ENCODE measurements around the gene PALM3. TPM values are rescaled to one million over a fixed set of nuclear protein-coding genes. Genes with fewer than 3 reads are reported as not detected.
"Not testable (repeated sequence)": the region's sequence is repeated elsewhere in the genome, so short reads cannot be mapped to it uniquely, and the experiment has no call there.

PALM3 gene
- total RNA-seq, 2 experiments from 2014 or later, result 0.25 TPM; not detected in 1

DNA sequence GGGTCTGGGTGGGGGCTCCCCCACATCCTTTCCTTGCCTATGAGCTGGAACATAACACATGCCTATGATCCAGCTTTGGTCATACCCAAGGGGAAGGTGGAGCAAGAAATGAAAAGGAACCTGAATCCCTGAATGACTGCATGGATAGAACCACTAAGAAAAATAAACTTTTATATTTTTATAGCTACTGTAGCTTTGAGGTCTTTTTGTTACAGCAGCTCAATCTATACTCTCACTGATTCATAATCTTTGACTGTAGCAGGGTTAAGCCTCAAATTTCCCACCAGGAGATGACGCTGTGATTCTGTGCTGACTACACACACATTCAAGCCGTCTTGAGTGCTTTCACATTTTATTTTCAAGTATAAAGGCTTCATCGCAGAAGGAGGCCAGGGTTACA, 8.8 kb downstream of the PALM3 start:
- Mint-ChIP-seq H3K4me1 (ENCODE audit: low read depth) (peaks cover 16% of the 10 kb centered on the region), H3K27me3 (peaks cover 5% of the 10 kb centered on the region), H3K4me3 (no peak overlapping the region), H3K9me3 (no peaks in the 10 kb centered on the region), H3K36me3 (ENCODE audit: low read depth) (peaks cover 57% of the 10 kb centered on the region), H3K27ac (peak overlapping the region; percentile 27)
- ATAC-seq (ENCODE audit: poor library complexity) (no peak), DNase-seq (no peak)
- intact Hi-C loops (cut with DNase I, micrococcal nuclease), result no loop called here
- POLR2A ChIA-PET, result interaction anchor here (0.8 to 1.2 kb wide), 5 partner anchors 21 to 171 kb away, joined by 3 to 4 read pairs (median 4); partner anchors contain the start of genes ASF1B and IL27RA
- TF ChIP-seq, protein P1, sequence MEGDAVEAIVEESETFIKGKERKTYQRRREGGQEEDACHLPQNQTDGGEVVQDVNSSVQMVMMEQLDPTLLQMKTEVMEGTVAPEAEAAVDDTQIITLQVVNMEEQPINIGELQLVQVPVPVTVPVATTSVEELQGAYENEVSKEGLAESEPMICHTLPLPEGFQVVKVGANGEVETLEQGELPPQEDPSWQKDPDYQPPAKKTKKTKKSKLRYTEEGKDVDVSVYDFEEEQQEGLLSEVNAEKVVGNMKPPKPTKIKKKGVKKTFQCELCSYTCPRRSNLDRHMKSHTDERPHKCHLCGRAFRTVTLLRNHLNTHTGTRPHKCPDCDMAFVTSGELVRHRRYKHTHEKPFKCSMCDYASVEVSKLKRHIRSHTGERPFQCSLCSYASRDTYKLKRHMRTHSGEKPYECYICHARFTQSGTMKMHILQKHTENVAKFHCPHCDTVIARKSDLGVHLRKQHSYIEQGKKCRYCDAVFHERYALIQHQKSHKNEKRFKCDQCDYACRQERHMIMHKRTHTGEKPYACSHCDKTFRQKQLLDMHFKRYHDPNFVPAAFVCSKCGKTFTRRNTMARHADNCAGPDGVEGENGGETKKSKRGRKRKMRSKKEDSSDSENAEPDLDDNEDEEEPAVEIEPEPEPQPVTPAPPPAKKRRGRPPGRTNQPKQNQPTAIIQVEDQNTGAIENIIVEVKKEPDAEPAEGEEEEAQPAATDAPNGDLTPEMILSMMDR (IDR thresholded peaks at IDR 0.05), result no peak
- peaks cover 3 to 4% of the 10 kb centered on the region in 2 experiments for H3K27me3 ChIP-seq (ENCODE audit: control insufficient read depth in 1 of 2, insufficient read depth in 2 of 2, low read length in 2 of 2)
- peaks cover 0 to 14% of the 10 kb centered on the region in 2 experiments for H3K9me3 ChIP-seq (ENCODE audit: control insufficient read depth in 1 of 2, insufficient read depth in 1 of 2, low read length in 2 of 2)
- peaks cover 45% of the 10 kb centered on the region for H3K36me3 ChIP-seq (ENCODE audit: insufficient read depth, low read length)
- H3K4me3 ChIP-seq (ENCODE audit: low read length), result no peak overlapping the region
- no peak overlapping the region for H3K27ac ChIP-seq (ENCODE audit: low read depth in 1 of 2, low read length in 2 of 2)
- CTCF ChIA-PET, result interaction anchor here (0.8 to 1.4 kb wide), 3 partner anchors 19 to 93 kb away, joined by 3 to 4 read pairs (median 3); no protein-coding TSS in a partner anchor
- peaks cover 17% of the 10 kb centered on the region for H3K4me1 ChIP-seq (ENCODE audit: insufficient read depth, low read length)

DNA sequence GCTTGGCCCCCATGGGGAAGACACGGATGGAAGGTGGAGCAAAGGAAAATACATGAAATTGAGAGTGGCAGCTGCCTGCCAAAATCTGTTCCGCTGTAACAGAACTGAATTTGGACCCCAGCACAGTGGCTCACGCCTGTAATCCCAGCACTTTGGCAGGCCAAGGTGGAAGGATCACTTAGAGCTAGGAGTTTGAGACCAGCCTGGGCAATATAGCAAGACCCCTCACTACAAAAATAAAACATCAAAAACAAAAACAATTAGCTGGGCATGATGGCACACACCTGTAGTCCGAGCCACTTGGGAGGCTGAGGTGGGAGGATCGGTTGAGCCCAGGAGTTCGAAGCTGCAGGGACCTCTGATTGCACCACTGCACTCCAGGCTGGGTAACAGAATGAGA, 9.4 kb downstream of the PALM3 start:
- no peaks in the 10 kb centered on the region for H3K27me3 ChIP-seq (ENCODE audit: control insufficient read depth in 1 of 2, insufficient read depth in 2 of 2, low read length in 2 of 2)
- POLR2A ChIA-PET, result interaction anchor here (0.8 to 1.2 kb wide), 4 partner anchors 20 to 171 kb away, joined by 3 to 4 read pairs (median 4); partner anchors contain the start of genes ASF1B and IL27RA
- peaks cover 0 to 14% of the 10 kb centered on the region in 2 experiments for H3K9me3 ChIP-seq (ENCODE audit: control insufficient read depth in 1 of 2, insufficient read depth in 1 of 2, low read length in 2 of 2)
- H3K4me1 ChIP-seq (ENCODE audit: insufficient read depth, low read length), result peaks cover 12% of the 10 kb centered on the region
- peaks cover 58% of the 10 kb centered on the region for H3K36me3 Mint-ChIP-seq (ENCODE audit: low read depth)
- no peak overlapping the region for H3K4me3 ChIP-seq (ENCODE audit: low read length)
- no peak for DNase-seq
- no peaks in the 10 kb centered on the region for H3K9me3 Mint-ChIP-seq
- H3K27ac ChIP-seq (ENCODE audit: low read depth in 1 of 2, low read length in 2 of 2), result no peak overlapping the region
- peaks cover 47% of the 10 kb centered on the region for H3K36me3 ChIP-seq (ENCODE audit: insufficient read depth, low read length)
- no peak overlapping the region for H3K4me3 Mint-ChIP-seq
- H3K27me3 Mint-ChIP-seq, result no peaks in the 10 kb centered on the region
- no peak for ATAC-seq (ENCODE audit: poor library complexity)
- TF ChIP-seq, protein P1 (IDR thresholded peaks at IDR 0.05), result no peak
- peak overlapping the region; percentile 27 for H3K27ac Mint-ChIP-seq
- intact Hi-C loops (cut with DNase I, micrococcal nuclease), result no loop called here
- peaks cover 16% of the 10 kb centered on the region for H3K4me1 Mint-ChIP-seq (ENCODE audit: low read depth)
- CTCF ChIA-PET, result interaction anchor here (0.8 to 1.4 kb wide), 2 partner anchors 19 to 27 kb away, joined by 3 to 4 read pairs; no protein-coding TSS in a partner anchor

DNA sequence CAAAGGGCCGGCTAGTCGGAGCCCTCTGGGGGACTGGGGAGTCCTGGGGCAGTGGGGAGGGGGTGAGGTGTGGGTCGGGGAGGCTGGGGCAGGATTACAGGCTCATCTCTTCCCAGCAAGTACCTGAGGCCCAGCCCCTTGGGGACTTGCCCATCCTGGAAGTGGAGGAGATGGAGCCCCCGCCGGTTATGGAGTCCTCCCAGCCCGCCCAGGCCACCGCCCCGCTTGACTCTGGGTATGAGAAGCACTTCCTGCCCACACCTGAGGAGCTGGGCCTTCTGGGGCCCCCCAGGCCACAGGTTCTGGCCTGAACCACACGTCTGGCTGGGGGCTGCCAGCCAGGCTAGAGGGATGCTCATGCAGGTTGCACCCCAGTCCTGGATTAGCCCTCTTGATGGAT, 9.9 kb downstream of the PALM3 start:
- ATAC-seq (ENCODE audit: poor library complexity), result no peak
- no peaks in the 10 kb centered on the region for H3K27me3 Mint-ChIP-seq
- ChIA-PET CTCF (interaction anchor here (1.4 kb wide), 1 partner anchor 28 kb away, joined by 3 read pairs; no protein-coding TSS in a partner anchor), POLR2A (interaction anchor here (1.2 kb wide), 1 partner anchor 85 kb away, joined by 4 read pairs; the partner anchor contains the start of gene ASF1B)
- intact Hi-C loops (cut with DNase I, micrococcal nuclease), result no loop called here
- H3K9me3 Mint-ChIP-seq, result no peaks in the 10 kb centered on the region
- Histone ChIP-seq H3K4me3 (ENCODE audit: low read length) (no peak overlapping the region), H3K36me3 (ENCODE audit: insufficient read depth, low read length) (peaks cover 49% of the 10 kb centered on the region), H3K27ac (ENCODE audit: low read depth in 1 of 2, low read length in 2 of 2) (no peak overlapping the region), H3K4me1 (ENCODE audit: insufficient read depth, low read length) (peaks cover 8% of the 10 kb centered on the region), H3K27me3 (ENCODE audit: control insufficient read depth in 1 of 2, insufficient read depth in 2 of 2, low read length in 2 of 2) (no peaks in the 10 kb centered on the region), H3K9me3 (ENCODE audit: control insufficient read depth in 1 of 2, insufficient read depth in 1 of 2, low read length in 2 of 2) (peaks cover 0 to 14% of the 10 kb centered on the region in 2 experiments)
- TF ChIP-seq, protein P1 (IDR thresholded peaks at IDR 0.05), result no peak
- no peak for DNase-seq
- H3K4me3 Mint-ChIP-seq, result no peak overlapping the region
- peaks cover 16% of the 10 kb centered on the region for H3K4me1 Mint-ChIP-seq (ENCODE audit: low read depth)
- peak overlapping the region; percentile 27 for H3K27ac Mint-ChIP-seq
- H3K36me3 Mint-ChIP-seq (ENCODE audit: low read depth), result peaks cover 63% of the 10 kb centered on the region

DNA sequence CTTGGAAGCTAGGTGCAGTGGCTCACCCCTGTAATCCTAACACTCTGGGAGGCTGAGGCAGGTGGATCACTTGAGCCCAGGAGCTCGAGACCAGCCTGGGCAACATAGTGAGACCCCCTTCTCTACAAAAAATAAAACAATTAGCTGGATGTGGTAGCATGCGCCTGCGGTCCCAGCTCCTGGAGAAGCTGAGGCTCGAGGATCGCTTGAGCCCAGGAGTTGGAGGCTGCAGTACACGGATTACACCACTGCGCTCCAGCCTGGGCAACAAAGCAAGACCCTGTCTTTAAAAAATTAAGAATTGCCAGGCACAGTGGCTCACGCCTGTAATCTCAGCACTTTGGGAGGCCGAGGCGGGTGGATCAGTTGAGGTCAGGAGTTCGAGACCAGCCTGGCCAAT, 10.9 kb downstream of the PALM3 start:
- H3K4me1 ChIP-seq (ENCODE audit: insufficient read depth, low read length); ATAC-seq (ENCODE audit: poor library complexity); H3K27ac Mint-ChIP-seq; H3K27me3 Mint-ChIP-seq; H3K4me3 ChIP-seq (ENCODE audit: low read length); H3K4me3 Mint-ChIP-seq; intact Hi-C loops (cut with DNase I, micrococcal nuclease); POLR2A ChIA-PET; H3K27ac ChIP-seq (ENCODE audit: low read depth in 1 of 2, low read length in 2 of 2); H3K27me3 ChIP-seq (ENCODE audit: control insufficient read depth in 1 of 2, insufficient read depth in 2 of 2, low read length in 2 of 2); H3K9me3 Mint-ChIP-seq; DNase-seq: not testable (repeated sequence)
- peaks cover 16% of the 10 kb centered on the region for H3K4me1 Mint-ChIP-seq (ENCODE audit: low read depth)
- CTCF ChIA-PET, result interaction anchor here (3.3 kb wide), 1 partner anchor 8 kb away, joined by 17 read pairs; no protein-coding TSS in a partner anchor
- peaks cover 58% of the 10 kb centered on the region for H3K36me3 ChIP-seq (ENCODE audit: insufficient read depth, low read length)
- peaks cover 0 to 14% of the 10 kb centered on the region in 2 experiments for H3K9me3 ChIP-seq (ENCODE audit: control insufficient read depth in 1 of 2, insufficient read depth in 1 of 2, low read length in 2 of 2)
- H3K36me3 Mint-ChIP-seq (ENCODE audit: low read depth), result peaks cover 73% of the 10 kb centered on the region

All from CD4-positive, alpha-beta T cell (primary cell).